ENCODE measurements around the gene KIFC1.

Gene KIFC1

DNA sequence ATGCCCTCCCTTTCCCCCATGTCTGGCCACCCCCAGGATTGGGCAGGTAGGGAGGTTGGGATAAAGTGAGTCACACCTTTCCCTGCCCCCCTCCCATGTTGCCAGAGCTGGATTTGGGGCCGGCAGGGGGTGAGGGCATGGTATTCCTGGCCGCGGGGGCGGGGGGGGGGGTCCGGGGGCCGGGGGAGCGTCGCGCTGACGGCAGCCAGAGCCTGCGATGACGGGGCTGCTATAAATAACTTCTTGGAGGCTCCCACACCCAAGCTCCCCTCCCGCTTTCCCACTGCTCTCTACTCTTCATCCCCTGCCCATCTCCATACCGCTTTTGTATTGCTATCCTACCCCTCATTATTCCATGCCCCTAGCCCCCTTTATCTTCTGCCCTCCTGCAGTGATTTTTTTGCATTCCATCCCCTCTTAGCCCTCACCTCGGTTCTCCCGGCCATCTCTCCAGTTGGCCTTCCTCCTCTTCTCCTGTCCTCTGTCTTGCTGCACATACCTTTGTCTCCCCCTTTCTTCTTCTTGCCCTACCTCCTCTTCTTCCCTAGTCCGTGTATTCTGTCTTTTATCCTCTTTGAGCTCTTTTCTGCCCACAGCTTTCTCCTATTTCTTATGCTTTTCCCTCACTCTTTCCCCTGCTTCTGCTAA, 42.0 kb downstream of the KIFC1 start:
- DNase-seq (ENCODE audit: low spot score in 2 of 2), result no peak
- ATAC-seq, result no peak
- Mint-ChIP-seq H3K9me3 (no peaks in the 10 kb centered on the region), H3K36me3 (peaks cover 64% of the 10 kb centered on the region), H3K4me1 (peaks cover 54% of the 10 kb centered on the region), H3K4me3 (no peak overlapping the region), H3K27ac (peak overlapping the region; percentile 33)

DNA sequence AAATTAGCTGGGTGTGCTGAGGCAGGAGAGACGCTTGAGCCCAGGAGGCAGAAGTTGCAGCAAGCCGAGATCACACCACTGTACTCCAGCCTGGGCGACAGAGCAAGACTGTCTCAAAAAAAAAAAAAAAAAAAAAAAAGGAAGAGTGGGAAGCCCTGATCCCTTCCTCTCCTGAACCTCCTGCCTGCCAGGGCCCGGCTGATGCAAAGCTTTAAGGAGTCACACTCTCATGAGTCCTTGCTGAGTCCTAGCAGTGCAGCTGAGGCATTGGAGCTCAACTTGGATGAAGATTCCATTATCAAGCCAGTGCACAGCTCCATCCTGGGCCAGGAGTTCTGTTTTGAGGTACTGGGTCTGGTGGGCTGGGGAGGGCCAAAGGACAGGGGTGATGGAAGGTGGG, 43.3 kb downstream of the KIFC1 start:
- H3K4me1 Mint-ChIP-seq, result peaks cover 45% of the 10 kb centered on the region
- H3K36me3 Mint-ChIP-seq, result peaks cover 77% of the 10 kb centered on the region
- DNase-seq (ENCODE audit: low spot score in 2 of 2) (no peak), ATAC-seq (no peak)
- no peaks in the 10 kb centered on the region for H3K9me3 Mint-ChIP-seq
- H3K27ac Mint-ChIP-seq, result peak overlapping the region; percentile 50
- no peak overlapping the region for H3K4me3 Mint-ChIP-seq

DNA sequence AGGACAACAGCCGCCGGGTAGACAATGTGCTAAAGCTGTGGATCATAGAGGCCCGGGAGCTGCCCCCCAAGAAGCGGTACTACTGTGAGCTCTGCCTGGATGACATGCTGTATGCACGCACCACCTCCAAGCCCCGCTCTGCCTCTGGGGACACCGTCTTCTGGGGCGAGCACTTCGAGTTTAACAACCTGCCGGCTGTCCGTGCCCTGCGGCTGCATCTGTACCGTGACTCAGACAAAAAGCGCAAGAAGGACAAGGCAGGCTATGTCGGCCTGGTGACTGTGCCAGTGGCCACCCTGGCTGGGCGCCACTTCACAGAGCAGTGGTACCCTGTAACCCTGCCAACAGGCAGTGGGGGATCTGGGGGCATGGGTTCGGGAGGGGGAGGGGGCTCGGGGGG, 46.0 kb downstream of the KIFC1 start:
- no peak for ATAC-seq
- H3K4me1 Mint-ChIP-seq, result peaks cover 20% of the 10 kb centered on the region
- no peaks in the 10 kb centered on the region for H3K9me3 Mint-ChIP-seq
- H3K27ac Mint-ChIP-seq, result no peak overlapping the region
- peaks cover 97% of the 10 kb centered on the region for H3K36me3 Mint-ChIP-seq
- no peak for DNase-seq (ENCODE audit: low spot score in 2 of 2)
- no peak overlapping the region for H3K4me3 Mint-ChIP-seq

DNA sequence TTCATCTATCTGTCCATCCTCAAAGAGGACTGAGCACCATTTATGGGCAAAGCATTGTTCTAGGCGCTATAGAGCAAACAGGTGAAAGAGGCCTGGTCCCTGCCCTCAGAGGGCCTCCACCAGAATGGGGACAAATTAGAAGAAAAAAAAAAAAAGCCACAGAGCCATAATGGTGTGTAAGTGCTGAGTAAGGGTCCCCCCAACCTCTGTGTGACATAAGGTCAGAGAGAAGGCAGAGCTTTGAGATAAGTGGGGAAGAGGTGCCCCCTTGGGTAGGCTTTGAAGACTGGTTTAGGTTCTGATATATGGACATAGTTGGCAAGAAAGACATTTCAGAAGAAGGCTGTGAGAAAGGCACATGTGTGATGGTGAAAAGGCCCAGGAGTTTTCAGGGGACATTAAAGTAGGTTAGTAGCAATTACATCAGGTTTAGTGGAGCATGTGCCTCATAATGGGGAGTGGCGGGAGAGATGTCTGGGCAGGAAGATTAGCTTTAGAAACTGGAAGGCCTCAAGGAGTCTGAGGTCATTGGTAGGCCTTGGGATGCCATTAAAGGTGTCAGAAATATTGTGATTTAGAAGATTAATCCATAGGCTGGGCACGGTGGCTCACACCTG, 47.5 kb downstream of the KIFC1 start:
- peak overlapping the region; percentile 79 for H3K27ac Mint-ChIP-seq
- ATAC-seq (no peak), DNase-seq (ENCODE audit: low spot score in 2 of 2) (no peak)
- H3K9me3 Mint-ChIP-seq, result no peaks in the 10 kb centered on the region
- no peak overlapping the region for H3K4me3 Mint-ChIP-seq
- peaks cover 8% of the 10 kb centered on the region for H3K4me1 Mint-ChIP-seq
- peaks cover 84% of the 10 kb centered on the region for H3K36me3 Mint-ChIP-seq

DNA sequence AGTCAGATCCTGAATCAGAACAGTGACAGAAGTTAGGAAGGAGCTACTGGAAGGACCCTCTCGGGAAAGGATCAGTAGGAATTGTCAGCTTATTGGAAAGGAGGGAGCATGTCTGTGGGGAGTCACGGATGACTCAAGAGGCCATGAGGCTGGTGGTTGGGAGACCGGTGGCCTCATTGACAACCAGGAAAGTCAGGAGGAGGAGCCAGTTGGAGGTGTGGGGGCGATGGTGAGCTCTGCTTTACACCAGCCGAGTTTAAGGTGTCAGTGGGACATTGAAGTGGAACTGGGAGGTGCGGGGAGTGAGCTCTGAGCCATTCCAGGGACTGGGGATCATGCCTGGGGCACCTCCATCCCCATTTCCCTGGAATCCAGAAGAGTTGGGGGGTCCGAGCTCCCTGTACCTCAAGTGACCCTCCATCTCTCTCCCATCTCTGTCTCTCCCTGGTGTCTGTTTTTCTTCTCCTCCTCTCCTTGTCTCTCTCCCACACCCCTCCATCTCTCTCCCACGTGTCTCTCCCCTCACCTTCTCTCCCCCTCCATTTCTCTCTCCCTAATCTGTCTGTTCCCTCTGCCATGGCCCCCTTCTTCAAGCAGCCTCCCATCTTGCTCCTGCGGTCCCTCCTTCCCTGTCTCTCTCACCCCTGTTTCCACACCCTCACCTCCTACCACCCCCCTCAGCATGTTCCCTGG, 48.5 kb downstream of the KIFC1 start:
- no peaks in the 10 kb centered on the region for H3K9me3 Mint-ChIP-seq
- peaks cover 6% of the 10 kb centered on the region for H3K4me1 Mint-ChIP-seq
- peaks cover 82% of the 10 kb centered on the region for H3K36me3 Mint-ChIP-seq
- H3K4me3 Mint-ChIP-seq, result no peak overlapping the region
- no peak for DNase-seq (ENCODE audit: low spot score in 2 of 2)
- no peak for ATAC-seq
- peak overlapping the region; percentile 79 for H3K27ac Mint-ChIP-seq

DNA sequence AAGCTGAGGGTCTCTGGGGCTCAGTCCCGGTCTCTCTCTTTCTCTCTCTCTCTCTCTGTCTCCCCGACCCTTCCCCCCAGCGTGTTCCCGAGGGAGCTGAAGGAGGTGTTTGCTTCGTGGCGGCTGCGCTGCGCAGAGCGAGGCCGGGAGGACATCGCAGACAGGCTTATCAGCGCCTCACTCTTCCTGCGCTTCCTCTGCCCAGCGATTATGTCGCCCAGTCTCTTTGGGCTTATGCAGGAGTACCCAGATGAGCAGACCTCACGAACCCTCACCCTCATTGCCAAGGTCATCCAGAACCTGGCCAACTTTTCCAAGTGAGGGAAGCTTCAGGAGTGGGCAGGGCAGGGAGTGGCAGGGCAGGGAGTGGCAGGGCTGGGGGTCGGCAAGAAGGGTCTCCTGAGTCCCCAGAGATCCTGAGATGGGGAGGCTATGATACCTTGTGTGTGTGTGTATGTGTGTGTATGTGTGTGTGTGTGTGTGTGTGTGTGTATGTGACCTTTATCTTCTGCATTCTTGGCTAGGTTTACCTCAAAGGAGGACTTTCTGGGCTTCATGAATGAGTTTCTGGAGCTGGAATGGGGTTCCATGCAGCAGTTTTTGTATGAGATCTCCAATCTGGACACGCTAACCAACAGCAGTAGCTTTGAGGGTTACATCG, 49.2 kb downstream of the KIFC1 start:
- ATAC-seq (no peak), DNase-seq (ENCODE audit: low spot score in 2 of 2) (no peak)
- H3K27ac Mint-ChIP-seq, result peak overlapping the region; percentile 79
- H3K36me3 Mint-ChIP-seq, result peaks cover 82% of the 10 kb centered on the region
- peaks cover 6% of the 10 kb centered on the region for H3K4me1 Mint-ChIP-seq
- H3K9me3 Mint-ChIP-seq, result no peaks in the 10 kb centered on the region
- H3K4me3 Mint-ChIP-seq, result no peak overlapping the region

DNA sequence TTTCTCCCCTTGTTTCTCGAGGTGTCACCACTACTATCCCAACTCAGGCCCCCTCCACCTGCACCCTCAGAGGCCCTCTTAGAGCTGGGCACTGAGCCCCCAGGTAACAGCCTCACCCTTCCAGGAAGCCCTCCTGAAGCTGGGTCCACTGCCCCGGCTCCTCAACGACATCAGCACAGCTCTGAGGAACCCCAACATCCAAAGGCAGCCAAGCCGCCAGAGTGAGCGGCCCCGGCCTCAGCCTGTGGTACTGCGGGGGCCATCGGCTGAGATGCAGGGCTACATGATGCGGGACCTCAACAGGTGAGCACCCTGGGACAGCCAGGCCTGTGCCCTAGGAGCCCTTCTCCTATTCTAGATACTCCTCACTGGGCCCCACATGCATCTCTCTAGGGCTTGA, 49.8 kb downstream of the KIFC1 start:
- peaks cover 82% of the 10 kb centered on the region for H3K36me3 Mint-ChIP-seq

DNA sequence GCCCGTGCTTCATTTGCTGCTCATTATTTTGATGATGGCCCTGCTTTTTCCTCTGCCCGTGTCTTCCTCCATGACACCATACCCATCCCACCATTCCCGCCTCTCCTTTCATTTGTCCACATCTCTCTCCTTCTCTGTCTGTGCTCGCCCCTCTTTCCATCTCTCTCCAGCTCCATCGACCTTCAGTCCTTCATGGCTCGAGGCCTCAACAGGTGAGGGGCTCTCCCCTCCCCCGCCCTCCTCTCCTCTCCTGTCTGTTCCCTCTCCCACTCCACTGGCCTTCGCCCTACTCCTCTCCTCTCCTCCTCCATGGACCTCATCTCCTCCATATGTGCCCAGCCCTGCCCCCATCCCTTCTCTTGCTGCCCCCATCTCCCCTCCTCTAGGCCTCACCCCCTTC, 50.7 kb downstream of the KIFC1 start:
- peaks cover 81% of the 10 kb centered on the region for H3K36me3 Mint-ChIP-seq
- no peak for DNase-seq (ENCODE audit: low spot score in 2 of 2)
- ATAC-seq, result no peak
- no peak overlapping the region for H3K4me3 Mint-ChIP-seq
- peaks cover 11% of the 10 kb centered on the region for H3K4me1 Mint-ChIP-seq
- H3K9me3 Mint-ChIP-seq, result no peaks in the 10 kb centered on the region
- peak overlapping the region; percentile 79 for H3K27ac Mint-ChIP-seq

More for the DNA sequence above, 49.8 kb downstream of the KIFC1 start:
- peaks cover 11% of the 10 kb centered on the region for H3K4me1 Mint-ChIP-seq
- ATAC-seq (no peak), DNase-seq (ENCODE audit: low spot score in 2 of 2) (no peak)
- peak overlapping the region; percentile 79 for H3K27ac Mint-ChIP-seq
- no peak overlapping the region for H3K4me3 Mint-ChIP-seq
- no peaks in the 10 kb centered on the region for H3K9me3 Mint-ChIP-seq

DNA sequence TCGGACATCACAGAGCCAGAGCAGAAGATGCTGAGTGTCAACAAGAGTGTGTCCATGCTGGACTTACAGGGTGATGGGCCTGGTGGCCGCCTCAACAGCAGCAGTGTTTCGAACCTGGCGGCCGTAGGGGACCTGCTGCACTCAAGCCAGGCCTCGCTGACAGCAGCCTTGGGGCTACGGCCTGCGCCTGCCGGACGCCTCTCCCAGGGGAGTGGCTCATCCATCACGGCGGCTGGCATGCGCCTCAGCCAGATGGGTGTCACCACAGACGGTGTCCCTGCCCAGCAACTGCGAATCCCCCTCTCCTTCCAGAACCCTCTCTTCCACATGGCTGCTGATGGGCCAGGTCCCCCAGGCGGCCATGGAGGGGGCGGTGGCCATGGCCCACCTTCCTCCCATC, 51.4 kb downstream of the KIFC1 start:
- DNase-seq (ENCODE audit: low spot score in 2 of 2) (no peak), ATAC-seq (no peak)
- Mint-ChIP-seq H3K9me3 (no peaks in the 10 kb centered on the region), H3K4me3 (no peak overlapping the region), H3K36me3 (peaks cover 83% of the 10 kb centered on the region), H3K27ac (peak overlapping the region; percentile 56), H3K4me1 (peaks cover 14% of the 10 kb centered on the region)

DNA sequence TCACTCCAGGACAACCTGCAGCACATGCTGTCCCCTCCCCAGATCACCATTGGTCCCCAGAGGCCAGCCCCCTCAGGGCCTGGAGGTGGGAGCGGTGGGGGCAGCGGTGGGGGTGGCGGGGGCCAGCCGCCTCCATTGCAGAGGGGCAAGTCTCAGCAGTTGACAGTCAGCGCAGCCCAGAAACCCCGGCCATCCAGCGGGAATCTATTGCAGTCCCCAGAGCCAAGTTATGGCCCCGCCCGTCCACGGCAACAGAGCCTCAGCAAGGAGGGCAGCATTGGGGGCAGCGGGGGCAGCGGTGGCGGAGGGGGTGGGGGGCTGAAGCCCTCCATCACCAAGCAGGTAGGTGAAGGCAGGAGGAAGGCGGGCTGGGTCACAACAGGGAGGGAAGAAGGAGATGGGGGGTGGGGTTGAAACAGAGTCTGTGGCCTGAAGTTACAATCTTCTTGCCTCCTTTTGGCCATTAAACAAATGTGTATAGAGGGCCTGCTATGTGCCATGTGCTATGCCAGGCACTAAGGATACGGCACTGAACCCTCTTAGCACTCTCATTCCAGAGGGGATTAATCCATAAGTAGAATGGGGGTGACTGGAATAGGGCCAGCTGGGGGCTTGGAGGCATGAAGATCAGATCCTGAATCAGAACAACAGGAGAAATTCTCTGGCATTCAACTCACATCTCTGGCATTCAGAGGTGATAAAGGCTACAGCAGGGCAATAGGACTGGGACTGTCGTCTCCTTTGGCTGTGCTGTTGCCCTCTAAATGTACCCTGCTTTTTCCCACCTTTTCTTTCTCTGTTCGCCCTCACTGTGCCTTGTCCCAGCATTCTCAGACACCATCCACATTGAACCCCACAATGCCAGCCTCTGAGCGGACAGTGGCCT, 52.2 kb downstream of the KIFC1 start:
- peaks cover 23% of the 10 kb centered on the region for H3K4me1 Mint-ChIP-seq
- H3K36me3 Mint-ChIP-seq, result peaks cover 83% of the 10 kb centered on the region
- peak overlapping the region; percentile 60 for H3K27ac Mint-ChIP-seq
- no peak overlapping the region for H3K4me3 Mint-ChIP-seq
- ATAC-seq (no peak), DNase-seq (ENCODE audit: low spot score in 2 of 2) (no peak)
- no peaks in the 10 kb centered on the region for H3K9me3 Mint-ChIP-seq

DNA sequence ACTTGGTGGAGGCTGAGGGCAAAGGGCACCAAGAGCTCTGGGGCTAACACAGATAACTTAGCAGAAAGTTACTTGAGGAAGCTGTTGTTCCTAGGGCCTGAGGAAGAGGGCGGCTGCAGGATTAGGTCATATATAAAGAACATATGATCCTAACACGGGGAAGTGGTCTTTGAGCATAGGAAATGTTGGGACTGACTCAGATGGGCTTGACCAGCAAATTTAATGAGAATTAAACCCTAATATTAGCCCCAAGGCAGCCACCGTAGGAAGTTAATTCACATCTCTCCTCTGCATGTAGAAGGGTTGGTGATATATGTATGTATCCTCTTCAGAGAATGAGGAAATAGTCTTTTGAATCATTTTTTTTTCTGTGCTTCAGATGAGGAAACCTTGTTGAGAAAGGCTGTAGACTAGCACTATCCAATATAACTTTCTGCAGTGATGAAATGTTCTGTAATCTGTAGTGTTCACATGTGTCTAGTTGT, 53.5 kb downstream of the KIFC1 start:
- H3K9me3 Mint-ChIP-seq, result no peaks in the 10 kb centered on the region
- ATAC-seq, result no peak
- H3K4me1 Mint-ChIP-seq, result peaks cover 19% of the 10 kb centered on the region
- H3K27ac Mint-ChIP-seq, result peak overlapping the region; percentile 60
- peaks cover 73% of the 10 kb centered on the region for H3K36me3 Mint-ChIP-seq
- no peak for DNase-seq (ENCODE audit: low spot score in 2 of 2)
- H3K4me3 Mint-ChIP-seq, result no peak overlapping the region

DNA sequence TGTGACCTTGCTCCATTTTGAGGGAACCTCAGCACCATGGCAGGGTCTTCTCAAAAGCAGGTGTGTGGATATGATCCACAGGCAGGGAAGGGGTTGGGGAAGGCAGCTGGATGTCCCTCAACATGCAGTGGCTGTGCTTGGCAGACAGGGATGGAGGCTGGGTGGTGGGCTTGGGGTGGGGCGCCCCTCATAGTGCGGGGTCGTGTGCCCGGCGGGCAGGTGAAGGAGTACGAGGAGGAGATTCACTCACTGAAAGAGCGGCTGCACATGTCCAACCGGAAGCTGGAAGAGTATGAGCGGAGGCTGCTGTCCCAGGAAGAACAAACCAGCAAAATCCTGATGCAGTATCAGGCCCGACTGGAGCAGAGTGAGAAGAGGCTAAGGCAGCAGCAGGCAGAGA, 54.7 kb downstream of the KIFC1 start:
- Mint-ChIP-seq H3K27ac (peak overlapping the region; percentile 84), H3K4me1 (peaks cover 19% of the 10 kb centered on the region), H3K9me3 (no peaks in the 10 kb centered on the region), H3K4me3 (no peak overlapping the region), H3K36me3 (peaks cover 62% of the 10 kb centered on the region)
- ATAC-seq, result no peak
- DNase-seq (ENCODE audit: low spot score in 2 of 2), result no peak

DNA sequence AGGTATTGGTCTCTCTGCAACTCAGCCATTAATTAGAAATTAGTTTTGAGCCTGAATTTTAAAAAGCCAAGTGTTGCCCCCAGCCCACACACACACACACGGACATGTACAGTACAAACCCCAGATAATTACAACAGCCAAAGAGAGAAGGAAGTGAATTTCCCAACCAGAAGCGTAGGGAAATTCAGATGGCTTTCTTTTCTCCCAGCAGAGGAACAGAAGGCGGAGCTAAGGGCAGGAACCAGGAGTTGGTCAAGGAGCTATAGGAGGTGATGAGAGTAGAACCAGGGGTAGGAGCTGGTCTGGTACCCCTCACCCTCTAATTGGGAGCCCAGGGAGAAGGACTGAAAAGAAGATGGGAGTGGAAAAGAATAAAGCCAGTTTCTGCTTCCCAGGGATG, 58.8 kb downstream of the KIFC1 start:
- Mint-ChIP-seq H3K36me3 (peaks cover 62% of the 10 kb centered on the region), H3K4me3 (no peak overlapping the region), H3K4me1 (peaks cover 45% of the 10 kb centered on the region), H3K27ac (no peak overlapping the region), H3K9me3 (no peaks in the 10 kb centered on the region)
- DNase-seq (ENCODE audit: low spot score in 2 of 2) (no peak), ATAC-seq (no peak)

DNA sequence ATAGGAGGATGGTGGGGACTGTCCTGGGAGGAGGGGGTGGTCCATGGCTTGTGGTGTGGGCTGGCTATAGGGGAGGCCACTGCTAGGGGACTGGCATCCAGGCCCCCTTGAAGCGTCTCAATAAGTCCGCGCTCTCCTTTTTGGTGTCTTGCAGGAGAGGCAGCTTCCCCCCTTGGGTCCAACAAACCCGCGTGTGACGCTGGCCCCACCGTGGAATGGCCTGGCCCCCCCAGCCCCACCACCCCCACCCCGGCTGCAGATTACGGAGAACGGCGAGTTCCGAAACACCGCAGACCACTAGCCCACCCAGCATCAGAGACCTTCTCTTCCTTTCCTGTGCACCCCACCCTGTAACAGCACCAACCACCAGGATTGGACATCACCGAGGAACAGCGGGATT, 60.0 kb downstream of the KIFC1 start:
- ATAC-seq (no peak), DNase-seq (ENCODE audit: low spot score in 2 of 2) (no peak)
- H3K36me3 Mint-ChIP-seq, result peaks cover 62% of the 10 kb centered on the region
- H3K4me1 Mint-ChIP-seq, result peaks cover 43% of the 10 kb centered on the region
- no peaks in the 10 kb centered on the region for H3K9me3 Mint-ChIP-seq
- H3K27ac Mint-ChIP-seq, result peak overlapping the region; percentile 89
- H3K4me3 Mint-ChIP-seq, result no peak overlapping the region

DNA sequence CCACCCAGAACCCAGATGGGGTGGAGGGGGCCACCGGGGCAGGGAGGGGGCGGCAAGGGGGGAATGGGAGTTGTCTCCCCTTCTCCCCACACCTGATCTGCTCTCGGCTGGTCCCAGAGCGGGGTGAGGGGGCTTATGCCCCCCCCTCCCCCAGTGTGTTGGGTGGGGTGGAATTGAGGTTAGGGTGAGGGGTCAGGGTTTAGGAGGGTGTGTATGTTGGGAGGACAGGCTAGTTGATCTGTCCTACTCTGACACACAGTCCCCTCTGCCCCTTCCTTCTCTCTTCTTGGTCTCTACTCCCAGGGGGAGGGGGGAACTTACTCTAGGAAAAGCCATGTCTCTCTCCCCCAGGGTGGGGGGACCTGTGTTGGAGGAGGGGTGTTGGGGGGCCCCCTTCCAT, 60.9 kb downstream of the KIFC1 start:
- Mint-ChIP-seq H3K36me3 (peaks cover 63% of the 10 kb centered on the region), H3K4me1 (peaks cover 43% of the 10 kb centered on the region)
- no peak for ATAC-seq

More for the DNA sequence above, 60.9 kb downstream of the KIFC1 start:
- H3K27ac Mint-ChIP-seq, result peak overlapping the region; percentile 89
- no peak for DNase-seq (ENCODE audit: low spot score in 2 of 2)
- H3K9me3 Mint-ChIP-seq, result no peaks in the 10 kb centered on the region
- peak overlapping the region; percentile 94 for H3K4me3 Mint-ChIP-seq
